Subcutaneous adipose tissue (tissue), 4 donors: ENCODE results near the gene CSPG4. TPM values are rescaled to one million over a fixed set of nuclear protein-coding genes. Genes with fewer than 3 reads are reported as not detected.

Experiments
- CTCF ChIP-seq: fragments of 450-650 bp; IDR thresholded peaks from one replicate; pipeline ENCODE4 v1.5.1; 2016; ENCODE audit warnings: low read depth, mild to moderate bottlenecking, control low read depth, antibody characterized with exemption, moderate library complexity
- total RNA-seq, 4 donors: library from RNA; depleted of rRNA; stranded (reverse); fragments of >200 nt; gene quantifications; one replicate each; pipeline ENCODE4 v1.1.0, GENCODE V29; 2016

The CSPG4 gene
- total RNA-seq, 4 donors from 2014 or later, result 34.6 to 183 (median 57.0) TPM

GRCh38 chr15:75644376-75644775 lies 68.3 kb downstream of the CSPG4 start:
- TF ChIP-seq CTCF, result no peak

GRCh38 chr15:75641603-75642002 lies 71.0 kb downstream of the CSPG4 start:
- no peak for TF ChIP-seq CTCF

GRCh38 chr15:75641179-75641503 lies 71.5 kb downstream of the CSPG4 start:
- TF ChIP-seq CTCF, result no peak

- TF ChIP-seq CTCF, result no peak
Measured at GRCh38 chr15:75640483-75641178, 72.0 kb downstream of the CSPG4 start.

GRCh38 chr15:75639709-75640482 lies 72.8 kb downstream of the CSPG4 start, which contains the start of gene IMP3:
Gene IMP3, minus strand, starts transcription at chr15:75640224. Its CDS starts 56 bp downstream, at chr15:75640168.
- no peak for TF ChIP-seq CTCF

GRCh38 chr15:75639191-75639708 lies 73.4 kb downstream of the CSPG4 start:
- no peak for TF ChIP-seq CTCF
